Keratinocyte (primary cell): ENCODE results near the gene CACNA2D1. TPM values are rescaled to one million over a fixed set of nuclear protein-coding genes. Genes with fewer than 3 reads are reported as not detected.

Experiments used
- DNase-seq: peaks from one replicate; pipeline ENCODE4 v3.0.0-alpha.2; 2011; ENCODE audit warnings: low read depth, missing footprints, low spot score
- FAIRE-seq: peaks from 2 replicates; lab custom pipeline; 2011; peaks lifted over from hg19 to GRCh38; lab: Jason Lieb, UNC
- H2AFZ ChIP-seq: 2 replicates; pipeline ENCODE4 v1.6.0; 2012; ENCODE audit warnings: low read length, control low read depth, inconsistent platforms; ENCODE audit not compliant: control insufficient read depth
- H3K27ac ChIP-seq: 2 replicates; pipeline ENCODE4 v1.5.1; 2011; ENCODE audit warnings: low read length; ENCODE audit not compliant: control insufficient read depth, insufficient read depth
- H3K27me3 ChIP-seq: 3 replicates; pipeline ENCODE4 v1.6.0; 2011; ENCODE audit warnings: low read length; ENCODE audit not compliant: control insufficient read depth, insufficient read depth; ENCODE audit errors: extremely low read depth
- H3K36me3 ChIP-seq, 2 experiments: 2 replicates in 1 of 2; 3 replicates in 1 of 2; pipeline ENCODE4 v1.5.1; 2011; ENCODE audit warnings: low read length in 2 of 2, mild to moderate bottlenecking in 1 of 2; ENCODE audit not compliant: control insufficient read depth in 2 of 2, insufficient read depth in 2 of 2; ENCODE audit errors: extremely low read depth in 1 of 2
- H3K4me1 ChIP-seq: 3 replicates; pipeline ENCODE4 v1.5.1; 2011; ENCODE audit warnings: low read length; ENCODE audit not compliant: control insufficient read depth, insufficient read depth; ENCODE audit errors: extremely low read depth
- H3K4me2 ChIP-seq: 3 replicates; pipeline ENCODE4 v1.6.0; 2011; ENCODE audit warnings: low read depth, low read length; ENCODE audit not compliant: control insufficient read depth, insufficient read depth; ENCODE audit errors: extremely low read depth
- H3K4me3 ChIP-seq, 3 experiments: fragments of 200-600 bp in 1 of 3; sonication (generic) in 1 of 3; 2 replicates in 2 of 3; 3 replicates in 1 of 3; pipeline ENCODE4 v1.5.1; 2011 to 2016; ENCODE audit warnings: low read length in 3 of 3, mild to moderate bottlenecking in 3 of 3, control low read depth in 2 of 3, inconsistent platforms in 1 of 3, low read depth in 1 of 3, mixed read lengths in 1 of 3, mixed run types in 1 of 3, moderate library complexity in 1 of 3; ENCODE audit not compliant: control insufficient read depth in 2 of 3, insufficient read depth in 2 of 3; ENCODE audit errors: extremely low read depth in 1 of 3
- H3K79me2 ChIP-seq: 2 replicates; pipeline ENCODE4 v1.6.0; 2012; ENCODE audit warnings: low read length; ENCODE audit not compliant: control insufficient read depth, insufficient read depth
- H3K9ac ChIP-seq: 3 replicates; pipeline ENCODE4 v1.6.0; 2011; ENCODE audit warnings: low read length; ENCODE audit not compliant: control insufficient read depth, insufficient read depth; ENCODE audit errors: extremely low read depth
- H3K9me1 ChIP-seq: 3 replicates; pipeline ENCODE4 v1.6.0; 2011; ENCODE audit warnings: low read length; ENCODE audit not compliant: control insufficient read depth, insufficient read depth; ENCODE audit errors: extremely low read depth
- H3K9me3 ChIP-seq: 2 replicates; pipeline ENCODE4 v1.5.1; 2012; ENCODE audit warnings: low read depth, low read length; ENCODE audit not compliant: control insufficient read depth
- H4K20me1 ChIP-seq: 3 replicates; pipeline ENCODE4 v1.6.0; 2011; ENCODE audit warnings: low read length; ENCODE audit not compliant: control insufficient read depth, insufficient read depth; ENCODE audit errors: extremely low read depth
- EZH2 ChIP-seq: IDR thresholded peaks from one replicate; pipeline ENCODE4 v1.6.1; 2012; ENCODE audit warnings: inconsistent platforms, mild to moderate bottlenecking, low read length, moderate library complexity
- dilution Hi-C: fragments of 300-500 bp; cut with MboI; formaldehyde crosslinking; loops from one replicate; pipeline ENCODE4 v1.7.0; 2020; ENCODE audit warnings: low sequenced_read_pairs; ENCODE audit not compliant: extremely low pct_ligation_motif_present
- polyA plus RNA-seq, 5 experiments: library from polyadenylated mRNA; depleted of rRNA in 3 of 5; stranded (reverse) in 3 of 5; stranded (forward) in 1 of 5; unstranded in 1 of 5; fragments of >200 nt; gene quantifications; 1 replicate in 1 of 5; 2 replicates in 3 of 5; 3 replicates in 1 of 5; pipeline versions ENCODE4 v1.2.1 to v1.2.3, GENCODE V29; 2011 to 2012; ENCODE audit warnings: missing spikeins in 2 of 5, low read depth in 1 of 5, low replicate concordance in 1 of 5
- TF ChIP-seq, protein P1 (sequence below), 3 experiments: IDR thresholded peaks in 1 of 3; conservative IDR thresholded peaks in 1 of 3; optimal IDR thresholded peaks in 1 of 3; 2 replicates in 2 of 3; 3 replicates in 1 of 3; pipeline versions ENCODE3 to v1.5.1; 2011; ENCODE audit warnings: low read length in 3 of 3, mild to moderate bottlenecking in 3 of 3, moderate library complexity in 2 of 3, control low read depth in 1 of 3, inconsistent platforms in 1 of 3; ENCODE audit not compliant: insufficient read depth in 2 of 3; ENCODE audit errors: extremely low read depth in 1 of 3

The CACNA2D1 gene
- polyA plus RNA-seq, 1 donor (not counting 4 experiments of a cell fraction or from before 2014, with no cell fraction given), result 1.8 TPM

DNA sequence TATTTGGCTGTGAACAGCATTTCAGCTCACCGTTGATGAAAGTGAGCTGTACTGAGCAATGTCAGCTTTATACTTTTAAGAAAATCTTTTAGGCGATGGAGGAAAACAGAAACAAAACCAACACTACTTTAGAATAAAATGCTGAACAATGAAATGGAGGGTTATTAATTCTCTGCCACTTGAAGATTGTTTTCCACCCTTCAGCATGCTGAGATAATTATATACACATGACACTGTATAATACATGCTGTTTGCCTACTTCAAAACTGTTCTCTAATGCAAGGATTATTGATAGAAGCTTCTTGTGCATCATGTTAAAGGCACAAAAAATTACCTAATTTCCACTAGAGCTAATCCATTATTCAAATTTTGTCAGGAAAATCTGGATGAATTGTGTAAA is 66.8 kb downstream of the CACNA2D1 start:
- Histone ChIP-seq H2AFZ (no peak overlapping the region), H3K4me3 (no peak overlapping the region), H3K27ac (no peak overlapping the region), H3K27me3 (no peaks in the 10 kb centered on the region), H3K79me2 (no peaks in the 10 kb centered on the region), H4K20me1 (no peaks in the 10 kb centered on the region), H3K4me1 (no peaks in the 10 kb centered on the region), H3K36me3 (no peaks in the 10 kb centered on the region), H3K4me2 (no peak overlapping the region), H3K9ac (no peak overlapping the region), H3K9me1 (no peaks in the 10 kb centered on the region), H3K9me3 (no peaks in the 10 kb centered on the region)
- dilution Hi-C loops, result no loop called here
- no peak for TF ChIP-seq EZH2
- TF ChIP-seq, protein P1, sequence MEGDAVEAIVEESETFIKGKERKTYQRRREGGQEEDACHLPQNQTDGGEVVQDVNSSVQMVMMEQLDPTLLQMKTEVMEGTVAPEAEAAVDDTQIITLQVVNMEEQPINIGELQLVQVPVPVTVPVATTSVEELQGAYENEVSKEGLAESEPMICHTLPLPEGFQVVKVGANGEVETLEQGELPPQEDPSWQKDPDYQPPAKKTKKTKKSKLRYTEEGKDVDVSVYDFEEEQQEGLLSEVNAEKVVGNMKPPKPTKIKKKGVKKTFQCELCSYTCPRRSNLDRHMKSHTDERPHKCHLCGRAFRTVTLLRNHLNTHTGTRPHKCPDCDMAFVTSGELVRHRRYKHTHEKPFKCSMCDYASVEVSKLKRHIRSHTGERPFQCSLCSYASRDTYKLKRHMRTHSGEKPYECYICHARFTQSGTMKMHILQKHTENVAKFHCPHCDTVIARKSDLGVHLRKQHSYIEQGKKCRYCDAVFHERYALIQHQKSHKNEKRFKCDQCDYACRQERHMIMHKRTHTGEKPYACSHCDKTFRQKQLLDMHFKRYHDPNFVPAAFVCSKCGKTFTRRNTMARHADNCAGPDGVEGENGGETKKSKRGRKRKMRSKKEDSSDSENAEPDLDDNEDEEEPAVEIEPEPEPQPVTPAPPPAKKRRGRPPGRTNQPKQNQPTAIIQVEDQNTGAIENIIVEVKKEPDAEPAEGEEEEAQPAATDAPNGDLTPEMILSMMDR (optimal IDR thresholded peaks at IDR 0.05 in 1 of 3, IDR thresholded peaks at IDR 0.05 in 1 of 3, conservative IDR thresholded peaks at IDR 0.05 in 1 of 3; ENCODE audit: extremely low read depth in 1 of 3, insufficient read depth in 2 of 3, low read length in 3 of 3), result no peak
- FAIRE-seq, result no peak
- no peak for DNase-seq

DNA sequence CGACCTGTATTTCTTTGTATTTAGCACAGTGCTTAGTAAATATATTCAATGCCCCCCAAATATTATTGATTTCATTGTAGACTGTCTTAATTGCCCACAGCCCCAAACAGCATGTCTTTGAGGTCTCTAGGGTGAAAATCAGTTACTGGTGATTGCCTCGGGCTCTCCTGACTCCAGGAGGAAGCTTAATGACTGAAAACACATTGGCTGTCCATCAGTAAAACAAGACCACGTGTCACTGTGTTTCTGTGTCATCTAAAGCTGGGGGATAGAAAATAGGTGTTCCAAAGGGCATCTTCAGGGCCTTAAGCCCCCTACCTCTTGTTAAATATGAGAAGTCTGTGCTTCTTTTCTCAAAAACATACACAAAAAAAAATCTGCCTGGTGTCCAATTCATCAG is 67.9 kb downstream of the CACNA2D1 start:
- H3K27ac ChIP-seq, result no peak overlapping the region
- H3K4me2 ChIP-seq, result no peak overlapping the region
- H3K79me2 ChIP-seq, result no peaks in the 10 kb centered on the region
- FAIRE-seq (no peak), DNase-seq (no peak)
- no peak overlapping the region for H3K9ac ChIP-seq
- TF ChIP-seq, protein P1 (optimal IDR thresholded peaks at IDR 0.05 in 1 of 3, IDR thresholded peaks at IDR 0.05 in 1 of 3, conservative IDR thresholded peaks at IDR 0.05 in 1 of 3; ENCODE audit: extremely low read depth in 1 of 3, insufficient read depth in 2 of 3, low read length in 3 of 3), result no peak
- no peak for TF ChIP-seq EZH2
- no peak overlapping the region for H3K4me3 ChIP-seq
- no peaks in the 10 kb centered on the region for H3K9me3 ChIP-seq
- dilution Hi-C loops, result no loop called here
- no peaks in the 10 kb centered on the region for H3K27me3 ChIP-seq
- H3K9me1 ChIP-seq, result no peaks in the 10 kb centered on the region
- H3K36me3 ChIP-seq, result no peaks in the 10 kb centered on the region
- H2AFZ ChIP-seq, result no peak overlapping the region
- no peaks in the 10 kb centered on the region for H3K4me1 ChIP-seq
- no peaks in the 10 kb centered on the region for H4K20me1 ChIP-seq
